GM12878 (cell line): ENCODE data around the gene HADH. TPM values are rescaled to one million over a fixed set of nuclear protein-coding genes. Genes with fewer than 3 reads are reported as not detected.

ENCODE experiments used
- ATAC-seq: fragments of 200-7000 bp; cut with Tn5 transposase; 3 replicates; pipeline ENCODE4 v1.9.1; 2020; ENCODE audit warnings: mild to moderate bottlenecking, moderate library complexity
- BruUV-seq: library from RNA; stranded (reverse); fragments of 400-500 nt; replicated peaks from 2 replicates; lab custom pipeline; 2021; lab: Mats Ljungman, UMichigan
- CTCF ChIA-PET: fragments of 300-600 bp; sonication (Branson Sonifier 250); formaldehyde crosslinking; extraction: SDS; loops from one replicate; lab custom pipeline; 2021; ENCODE audit warnings: inconsistent platforms; lab: Yijun Ruan, JAX
- POLR2A ChIA-PET: fragments of 350-600 bp; formaldehyde crosslinking; extraction: SDS; loops from one replicate; lab custom pipeline; 2021; ENCODE audit warnings: inconsistent platforms; lab: Charles Lee
- RAD21 ChIA-PET: fragments of 300-600 bp; sonication (Branson Sonifier 250); formaldehyde crosslinking; loops from one replicate; lab custom pipeline; 2023; ENCODE audit warnings: antibody characterized with exemption; ENCODE audit not compliant: unreplicated experiment; lab: Charles Lee
- SMC1A ChIA-PET: fragments of 300-600 bp; sonication (Branson Sonifier 250); formaldehyde crosslinking; loops from one replicate; lab custom pipeline; 2023; ENCODE audit not compliant: unreplicated experiment, uncharacterized antibody; lab: Charles Lee
- DNase-seq: peaks from one replicate; pipeline ENCODE4 v3.0.0-alpha.2; 2011; ENCODE audit warnings: low read depth, low spot score
- FAIRE-seq: peaks from 3 replicates; lab custom pipeline; 2011; peaks lifted over from hg19 to GRCh38; lab: Jason Lieb, UNC
- H2AFZ ChIP-seq: 2 replicates; pipeline ENCODE4 v1.6.0; 2011; ENCODE audit warnings: low read depth, low read length, control low read depth; ENCODE audit not compliant: control insufficient read depth
- H3K27ac ChIP-seq: 2 replicates; pipeline ENCODE4 v1.5.1; 2011; ENCODE audit warnings: control low read depth; ENCODE audit not compliant: control insufficient read depth, insufficient read depth
- H3K27me3 ChIP-seq, 2 experiments: replicated peaks in 1 of 2; 2 replicates each; pipeline versions ENCODE4 v1.6.0 to v1.6.1; 2011; ENCODE audit warnings: low read length in 1 of 2; ENCODE audit not compliant: control insufficient read depth in 2 of 2, insufficient read depth in 2 of 2
- H3K36me3 ChIP-seq, 2 experiments: 2 replicates each; pipeline ENCODE4 v1.5.1; 2011; ENCODE audit warnings: low read length in 1 of 2; ENCODE audit not compliant: control insufficient read depth in 2 of 2, insufficient read depth in 2 of 2
- H3K4me1 ChIP-seq: 2 replicates; pipeline ENCODE4 v1.6.1; 2011; ENCODE audit warnings: mild to moderate bottlenecking, low read length, moderate library complexity, mixed read lengths; ENCODE audit not compliant: control insufficient read depth, insufficient read depth
- H3K4me2 ChIP-seq: 2 replicates; pipeline ENCODE4 v1.6.0; 2011; ENCODE audit warnings: control low read depth; ENCODE audit not compliant: control insufficient read depth, insufficient read depth
- H3K4me3 ChIP-seq: fragments of 200-600 bp; sonication (generic); 2 replicates; pipeline ENCODE4 v1.5.1; 2016
- H3K79me2 ChIP-seq: 2 replicates; pipeline ENCODE4 v1.6.0; 2011; ENCODE audit warnings: low read length; ENCODE audit not compliant: control insufficient read depth, insufficient read depth
- H3K9ac ChIP-seq: 2 replicates; pipeline ENCODE4 v1.8.0; 2011; ENCODE audit warnings: low read length, control low read depth, mixed read lengths; ENCODE audit not compliant: control insufficient read depth, insufficient read depth
- H3K9me3 ChIP-seq: replicated peaks from 3 replicates; pipeline ENCODE4 v1.5.1; 2011; ENCODE audit warnings: mild to moderate bottlenecking, low read length; ENCODE audit not compliant: control insufficient read depth, insufficient read depth
- H4K20me1 ChIP-seq: 2 replicates; pipeline ENCODE4 v1.6.0; 2011; ENCODE audit not compliant: control insufficient read depth, insufficient read depth
- ATF2 ChIP-seq: IDR thresholded peaks from 2 replicates; pipeline ENCODE4 v1.6.1; 2012; ENCODE audit warnings: low read length, inconsistent platforms
- BRCA1 ChIP-seq: IDR thresholded peaks from 2 replicates; pipeline ENCODE4 v1.6.1; 2011; ENCODE audit warnings: low read depth, low read length, improper control_type of control experiment
- CHD4 ChIP-seq: fragments of 200-600 bp; sonication (generic); IDR thresholded peaks from 2 replicates; pipeline ENCODE4 v1.6.1; 2016; ENCODE audit warnings: mild to moderate bottlenecking
- EED ChIP-seq: sonication (generic); IDR thresholded peaks from 2 replicates; pipeline ENCODE4 v1.6.1; 2016; ENCODE audit warnings: antibody characterized with exemption, low read depth
- EGR1 ChIP-seq, 2 experiments: IDR thresholded peaks; 1 replicate in 1 of 2; 2 replicates in 1 of 2; pipeline ENCODE4 v1.6.1; 2011 to 2012; ENCODE audit warnings: low read depth in 2 of 2, low read length in 2 of 2, borderline replicate concordance in 1 of 2, mild to moderate bottlenecking in 1 of 2, moderate library complexity in 1 of 2
- HSF1 ChIP-seq: fragments of 150-350 bp; IDR thresholded peaks from 2 replicates; pipeline ENCODE4 v1.6.1; 2014; ENCODE audit warnings: mild to moderate bottlenecking, low read depth, low read length
- MAX ChIP-seq: IDR thresholded peaks from 2 replicates; pipeline ENCODE4 v1.6.1; 2012; ENCODE audit warnings: low read depth, low read length, improper control_type of control experiment
- MEF2B ChIP-seq: fragments of 450-650 bp; IDR thresholded peaks from 2 replicates; pipeline ENCODE4 v1.6.1; 2018; ENCODE audit warnings: mild to moderate bottlenecking, moderate library complexity; ENCODE audit not compliant: partially characterized antibody, poor library complexity, severe bottlenecking
- NFYB ChIP-seq: IDR thresholded peaks from 2 replicates; pipeline ENCODE4 v1.6.1; 2011; ENCODE audit warnings: low read depth, mild to moderate bottlenecking, low read length, improper control_type of control experiment, moderate library complexity; ENCODE audit not compliant: insufficient read depth
- PBX3 ChIP-seq: IDR thresholded peaks from 2 replicates; pipeline ENCODE4 v1.6.1; 2011; ENCODE audit warnings: mild to moderate bottlenecking, low read depth, low read length, moderate library complexity; ENCODE audit not compliant: insufficient replicate concordance
- POLR2AphosphoS2 ChIP-seq: IDR thresholded peaks from 2 replicates; pipeline ENCODE4 v1.6.1; 2011; ENCODE audit warnings: low read depth, mild to moderate bottlenecking, low read length, improper control_type of control experiment, moderate library complexity
- SMC3 ChIP-seq: IDR thresholded peaks from 2 replicates; pipeline ENCODE4 v1.6.1; 2011; ENCODE audit warnings: low read length, improper control_type of control experiment, borderline replicate concordance
- ZNF592 ChIP-seq: fragments of 450-650 bp; IDR thresholded peaks from 2 replicates; pipeline ENCODE4 v1.6.1; 2017; ENCODE audit warnings: mild to moderate bottlenecking, moderate library complexity
- WGBS: methylation state at CpG from one replicate; pipeline ENCODE4 v1.1.6; 2016; ENCODE audit warnings: low lambda C conversion rate; ENCODE audit not compliant: insufficient replicate concordance, insufficient coverage; ENCODE audit errors: missing lambda C conversion rate; 5-methylcytosine and 5-hydroxymethylcytosine counted together
- in situ Hi-C: fragments of 300-500 bp; cut with MboI; formaldehyde crosslinking; loops from 9 replicates; pipeline ENCODE4 v1.14.3; 2018; ENCODE audit warnings: mixed read lengths
- intact Hi-C: fragments of 100-400 bp; cut with micrococcal nuclease; formaldehyde crosslinking; loops from one replicate; pipeline ENCODE4 v1.14.2; 2022; ENCODE audit not compliant: unreplicated experiment
- polyA plus RNA-seq, 11 experiments: library from polyadenylated mRNA; depleted of rRNA in 4 of 11; unstranded in 6 of 11; stranded (reverse) in 5 of 11; fragments of >200 nt; fragmentation: Nextera tagmentation in 4 of 11; fragmentation: Illumina TruSeq in 1 of 11; extraction: Ambion mirVana in 4 of 11; extraction: Trizol in 1 of 11; gene quantifications; 1 replicate in 1 of 11; 2 replicates in 10 of 11; pipeline versions ENCODE4 v1.2.1 to v1.2.3, GENCODE V29; 2011 to 2016; ENCODE audit warnings: inconsistent platforms in 2 of 11, missing spikeins in 2 of 11, low read depth in 1 of 11
- total RNA-seq, 4 experiments: library from RNA; depleted of rRNA in 3 of 4; stranded (reverse); fragments of >200 nt in 3 of 4; fragmentation: Illumina TruSeq in 1 of 4; extraction: Trizol in 1 of 4; gene quantifications; 2 replicates each; pipeline versions ENCODE4 v1.2.1 to v1.2.3, GENCODE V29; 2013 to 2021

The HADH gene
- total and polyA plus RNA-seq, 10 of the 15 experiments (the other 5 are each of a cell fraction or from before 2014, with no cell fraction given): 20.3 to 97.9 (median 76.6) TPM

GRCh38 chr4:107977966-107978705, 11.6 kb upstream of the HADH start:
- H4K20me1 ChIP-seq: no peaks in the 10 kb centered on the region
- FAIRE-seq (no peak), ATAC-seq (no peak), DNase-seq (no peak)
- POLR2A ChIA-PET: no interaction called here
- 19% methylated on average over 3 of the region's 3 CpGs for WGBS
- RAD21 ChIA-PET: no interaction called here
- in situ Hi-C loops (no loop called here), intact Hi-C loops (no loop called here)
- BruUV-seq: no TSS peak
- H2AFZ ChIP-seq: no peak overlapping the region
- H3K79me2 ChIP-seq: no peaks in the 10 kb centered on the region
- TF ChIP-seq POLR2AphosphoS2 (no peak), PBX3 (no peak), HSF1 (no peak), ZNF592 (no peak), MAX (no peak), BRCA1 (no peak), EGR1 (IDR thresholded peaks at IDR 0.05; ENCODE audit: borderline replicate concordance in 1 of 2, low read depth in 2 of 2, low read length in 2 of 2) (no peak), MEF2B (no peak), EED (no peak), SMC3 (no peak), CHD4 (no peak), NFYB (no peak), ATF2 (no peak)
- no peaks in the 10 kb centered on the region for H3K4me1 ChIP-seq
- no peak overlapping the region for H3K4me2 ChIP-seq
- H3K36me3 ChIP-seq: no peaks in the 10 kb centered on the region
- H3K27ac ChIP-seq: no peak overlapping the region
- H3K4me3 ChIP-seq: no peak overlapping the region
- SMC1A ChIA-PET: interaction anchor here (0.8 kb wide), 1 partner anchor 17 kb away, joined by 3 read pairs; no protein-coding TSS in a partner anchor
- no peaks in the 10 kb centered on the region; the same call in 2 of the 3 replicates for H3K9me3 ChIP-seq
- CTCF ChIA-PET: no interaction called here
- no peaks in the 10 kb centered on the region for H3K27me3 ChIP-seq
- no peak overlapping the region for H3K9ac ChIP-seq
